Embryonic facial prominence (tissue), 1 donor: ENCODE results near the gene MYLK4.

ENCODE experiments used
- DNase-seq: peaks from one replicate; pipeline ENCODE4 v3.0.0-alpha.2; 2016; ENCODE audit errors: extremely low spot score

The MYLK4 gene

GRCh38 chr6:2663123-2663522 is 87.6 kb downstream of the MYLK4 start:
- no peak for DNase-seq

- no peak for DNase-seq
Observed at GRCh38 chr6:2661651-2662050, 89.1 kb downstream of the MYLK4 start.

- DNase-seq: no peak
Observed at GRCh38 chr6:2659882-2660281, 90.8 kb downstream of the MYLK4 start.

- no peak for DNase-seq
Observed at GRCh38 chr6:2659381-2659780, 91.3 kb downstream of the MYLK4 start.

- DNase-seq: no peak
Observed at GRCh38 chr6:2658788-2659187, 91.9 kb downstream of the MYLK4 start.

GRCh38 chr6:2656460-2657079 is 94.2 kb downstream of the MYLK4 start:
- no peak for DNase-seq

GRCh38 chr6:2655844-2656433 is 94.8 kb downstream of the MYLK4 start:
- DNase-seq: no peak

GRCh38 chr6:2653369-2654032 is 97.2 kb downstream of the MYLK4 start:
- DNase-seq: no peak

GRCh38 chr6:2652611-2653010 is 98.1 kb downstream of the MYLK4 start:
- no peak for DNase-seq

- no peak for DNase-seq
Observed at GRCh38 chr6:2651961-2652360, 98.8 kb downstream of the MYLK4 start.

GRCh38 chr6:2651536-2651935 is 99.2 kb downstream of the MYLK4 start:
- DNase-seq: no peak

- DNase-seq: no peak
Observed at GRCh38 chr6:2646346-2646745, 104.4 kb downstream of the MYLK4 start.

- DNase-seq: no peak
Observed at GRCh38 chr6:2643935-2644539, 106.7 kb downstream of the MYLK4 start.

GRCh38 chr6:2643130-2643529 is 107.6 kb downstream of the MYLK4 start:
- no peak for DNase-seq

- no peak for DNase-seq
Observed at GRCh38 chr6:2641044-2641725, 109.5 kb downstream of the MYLK4 start.

- DNase-seq: no peak
Observed at GRCh38 chr6:2640551-2640950, 110.2 kb downstream of the MYLK4 start.

GRCh38 chr6:2639896-2640295 is 110.8 kb downstream of the MYLK4 start:
- DNase-seq: no peak

- no peak for DNase-seq
Observed at GRCh38 chr6:2639167-2639566, 111.6 kb downstream of the MYLK4 start.

- DNase-seq: no peak
Observed at GRCh38 chr6:2636672-2637071, 114.0 kb downstream of the MYLK4 start.

GRCh38 chr6:2635911-2636310 is 114.8 kb downstream of the MYLK4 start:
- DNase-seq: no peak

- peak; percentile 88 for DNase-seq
Observed at GRCh38 chr6:2634139-2634964, 116.4 kb downstream of the MYLK4 start.
